ENCODE measurements around the gene ITGAE. TPM values are rescaled to one million over a fixed set of nuclear protein-coding genes. Genes with fewer than 3 reads are reported as not detected.

Gene ITGAE
- total RNA-seq, 4 donors from 2014 or later, result 17.0 to 30.7 (median 22.2) TPM

DNA sequence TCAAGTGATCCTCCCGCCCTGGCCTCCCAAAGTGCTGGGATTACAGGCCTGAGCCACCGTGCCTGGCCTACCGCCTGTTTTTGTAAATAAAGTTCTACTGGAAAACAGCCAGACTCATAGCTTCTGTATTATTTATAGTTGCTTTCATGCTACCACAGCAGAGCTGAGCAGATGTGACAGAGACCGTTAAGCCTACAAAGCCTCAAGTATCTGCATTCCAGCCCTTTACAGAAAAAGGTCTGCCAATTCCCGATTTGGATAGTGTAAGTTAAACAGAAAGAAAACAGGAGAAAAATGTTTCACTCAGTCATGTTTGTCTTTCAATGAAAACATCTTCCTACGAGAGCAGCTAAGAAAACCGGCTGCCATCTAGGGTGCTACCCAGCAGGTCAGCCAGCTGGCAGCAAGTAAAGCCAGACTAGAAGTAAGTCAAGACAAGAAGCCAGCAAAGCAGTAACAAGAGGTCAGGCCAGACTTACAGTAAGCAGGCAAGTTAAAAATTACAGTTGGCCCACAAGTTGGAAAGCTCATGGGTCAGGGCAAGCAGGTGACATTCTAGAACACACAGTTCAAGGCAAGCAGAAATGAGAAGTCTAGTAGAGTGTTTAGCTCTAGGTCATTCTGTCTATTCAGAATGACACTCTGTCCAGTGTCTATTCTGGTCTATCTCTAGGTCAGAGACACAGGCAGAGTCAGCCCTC lies 27.3 kb upstream of the ITGAE start:
- ATAC-seq (ENCODE audit: low FRiP score) (no peak), DNase-seq (ENCODE audit: low spot score) (no peak)
- TF ChIP-seq, protein P1, sequence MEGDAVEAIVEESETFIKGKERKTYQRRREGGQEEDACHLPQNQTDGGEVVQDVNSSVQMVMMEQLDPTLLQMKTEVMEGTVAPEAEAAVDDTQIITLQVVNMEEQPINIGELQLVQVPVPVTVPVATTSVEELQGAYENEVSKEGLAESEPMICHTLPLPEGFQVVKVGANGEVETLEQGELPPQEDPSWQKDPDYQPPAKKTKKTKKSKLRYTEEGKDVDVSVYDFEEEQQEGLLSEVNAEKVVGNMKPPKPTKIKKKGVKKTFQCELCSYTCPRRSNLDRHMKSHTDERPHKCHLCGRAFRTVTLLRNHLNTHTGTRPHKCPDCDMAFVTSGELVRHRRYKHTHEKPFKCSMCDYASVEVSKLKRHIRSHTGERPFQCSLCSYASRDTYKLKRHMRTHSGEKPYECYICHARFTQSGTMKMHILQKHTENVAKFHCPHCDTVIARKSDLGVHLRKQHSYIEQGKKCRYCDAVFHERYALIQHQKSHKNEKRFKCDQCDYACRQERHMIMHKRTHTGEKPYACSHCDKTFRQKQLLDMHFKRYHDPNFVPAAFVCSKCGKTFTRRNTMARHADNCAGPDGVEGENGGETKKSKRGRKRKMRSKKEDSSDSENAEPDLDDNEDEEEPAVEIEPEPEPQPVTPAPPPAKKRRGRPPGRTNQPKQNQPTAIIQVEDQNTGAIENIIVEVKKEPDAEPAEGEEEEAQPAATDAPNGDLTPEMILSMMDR (IDR thresholded peaks at IDR 0.05), result no peak

DNA sequence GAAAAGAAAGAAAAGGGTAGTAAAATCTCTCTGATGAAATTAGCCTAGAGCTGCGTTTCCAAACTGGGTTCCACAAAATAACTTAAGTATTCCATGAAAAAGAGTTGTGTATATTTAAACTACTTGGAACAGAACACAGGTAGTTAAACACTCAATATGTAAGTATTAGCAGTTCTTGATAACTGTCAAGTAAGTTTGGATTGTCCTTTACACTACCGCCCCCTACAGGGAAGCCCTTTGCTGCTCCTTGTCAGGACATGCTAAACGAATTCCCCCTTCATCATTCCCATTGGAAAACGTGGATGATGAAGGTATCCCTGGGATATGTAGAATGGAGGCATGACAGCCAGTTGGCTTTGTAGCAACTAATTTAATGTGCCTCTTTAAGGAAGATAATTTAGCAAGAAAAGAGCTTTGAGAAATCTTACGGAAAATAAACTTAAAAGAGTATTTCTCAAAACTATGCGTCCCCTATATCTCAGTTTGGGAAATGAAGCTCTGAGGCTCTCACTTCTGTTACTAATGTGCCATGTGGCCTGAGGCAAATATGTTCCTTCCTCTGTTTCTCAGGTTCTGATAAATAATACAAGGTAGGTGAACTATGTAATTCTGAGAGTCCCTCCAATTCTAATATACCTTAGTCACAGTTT lies 26.3 kb upstream of the ITGAE start:
- TF ChIP-seq, protein P1 (IDR thresholded peaks at IDR 0.05), result no peak
- no peak for ATAC-seq (ENCODE audit: low FRiP score)
- peak; percentile 50 for DNase-seq (ENCODE audit: low spot score)

DNA sequence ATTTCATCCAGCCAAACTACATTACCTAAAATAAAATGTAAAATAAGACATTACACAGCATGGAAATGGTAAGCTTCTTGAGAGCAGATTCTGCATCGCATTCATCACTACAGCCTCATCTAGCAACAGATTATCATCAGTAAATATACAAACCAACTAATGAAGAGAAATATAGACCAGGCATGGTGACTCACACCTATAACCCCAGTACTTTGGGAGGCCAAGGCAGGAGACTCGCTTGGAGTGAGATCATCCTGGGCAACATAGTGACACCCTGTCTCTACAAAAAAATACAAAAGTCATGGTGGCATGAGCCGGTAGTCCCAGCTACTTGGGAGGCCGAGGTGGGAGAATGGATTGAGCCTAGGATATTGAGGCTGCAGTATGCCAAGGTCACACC lies 25.2 kb upstream of the ITGAE start:
- ATAC-seq (ENCODE audit: low FRiP score) (no peak), DNase-seq (ENCODE audit: low spot score) (no peak)
- TF ChIP-seq, protein P1 (IDR thresholded peaks at IDR 0.05), result no peak

DNA sequence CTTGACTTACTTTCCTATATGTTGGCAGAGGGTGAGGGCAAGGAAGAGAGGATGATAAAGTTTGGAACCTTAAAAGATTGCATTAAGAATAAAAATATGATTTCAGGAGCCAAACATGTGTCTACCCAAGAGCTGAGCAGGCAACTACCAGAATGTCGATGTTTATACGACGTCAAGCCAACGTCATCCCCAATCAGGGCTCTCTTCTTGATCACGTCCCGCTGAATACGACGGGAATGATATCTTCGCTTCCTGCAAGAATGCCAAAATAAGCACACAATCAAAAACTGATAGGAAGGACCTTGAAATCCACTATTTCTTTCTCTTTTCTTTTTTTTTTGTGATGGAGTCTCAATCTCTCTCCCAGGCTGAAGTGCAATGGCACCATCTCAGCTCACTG lies 20.1 kb upstream of the ITGAE start:
- DNase-seq (ENCODE audit: low spot score), result no peak
- ATAC-seq (ENCODE audit: low FRiP score), result no peak
- TF ChIP-seq, protein P1 (IDR thresholded peaks at IDR 0.05), result no peak

DNA sequence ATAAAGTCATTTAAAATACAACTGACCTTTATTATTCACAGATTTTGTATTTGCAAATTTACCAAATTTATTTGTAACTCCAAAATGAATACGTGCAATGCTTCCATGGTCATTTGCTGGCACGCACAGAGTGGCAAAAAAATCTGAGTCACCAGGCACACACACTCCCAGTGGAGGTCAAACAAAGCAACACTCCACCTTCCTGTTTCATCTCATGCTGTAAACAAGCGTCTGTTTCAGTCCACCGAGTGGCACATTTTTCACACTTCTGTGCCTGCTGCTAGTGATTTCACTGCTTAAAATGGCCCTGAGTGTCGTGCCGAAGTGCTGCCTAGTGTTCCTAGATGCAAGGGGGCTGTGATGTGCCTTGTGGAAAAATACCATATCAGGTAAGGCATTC lies 17.8 kb upstream of the ITGAE start:
- no peak for DNase-seq (ENCODE audit: low spot score)
- ATAC-seq (ENCODE audit: low FRiP score), result no peak
- TF ChIP-seq, protein P1 (IDR thresholded peaks at IDR 0.05), result no peak

DNA sequence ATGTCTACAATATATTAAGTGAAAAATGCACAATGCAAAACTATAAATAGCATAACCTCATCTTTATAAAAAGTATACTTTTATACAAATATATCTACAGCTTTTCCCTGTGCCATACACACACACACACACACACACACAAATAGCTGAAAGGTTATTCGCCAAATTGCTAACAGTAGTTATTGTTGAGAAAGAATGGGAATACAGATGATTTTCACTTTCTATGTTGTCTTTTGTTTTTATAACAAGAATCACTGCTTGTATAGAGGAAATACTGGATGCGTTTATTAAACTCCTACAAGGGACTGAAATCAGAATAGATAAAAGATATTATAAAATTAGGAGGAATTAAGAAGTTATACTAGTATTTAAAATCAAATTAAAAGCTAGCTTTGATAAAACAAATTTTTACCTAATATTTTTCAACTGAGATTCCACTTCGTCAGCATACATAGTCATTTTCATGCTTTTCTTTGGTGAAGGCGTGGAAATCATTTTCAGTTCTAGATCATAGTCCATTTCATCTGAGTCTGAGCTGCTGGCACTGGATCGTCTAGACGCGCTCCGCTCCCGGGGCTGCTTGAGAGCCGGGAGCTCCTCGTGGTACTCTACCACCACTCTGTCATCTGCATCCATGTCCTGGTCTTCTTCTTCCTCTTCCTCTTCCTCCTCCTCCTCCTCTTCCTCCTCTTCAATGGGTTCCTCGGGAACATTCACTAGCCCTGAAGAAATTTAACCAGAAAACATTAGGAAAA lies 17.0 kb upstream of the ITGAE start:
- DNase-seq (ENCODE audit: low spot score), result no peak
- TF ChIP-seq, protein P1 (IDR thresholded peaks at IDR 0.05), result no peak
- ATAC-seq (ENCODE audit: low FRiP score), result no peak

All from omental fat pad (tissue), 4 donors.